ENCODE measurements around the gene LRP11. TPM values are rescaled to one million over a fixed set of nuclear protein-coding genes. Genes with fewer than 3 reads are reported as not detected.

LRP11 gene
- polyA plus RNA-seq, 1 experiment = 26.3 TPM

GRCh38 chr6:149779644-149779963, 84.6 kb downstream of the LRP11 start:
- ChIA-PET CTCF (no interaction called here), POLR2A (no interaction called here)
- DNase-seq (ENCODE audit: low read depth) = no peak
- H3K36me3 ChIP-seq (ENCODE audit: control insufficient read depth, insufficient read depth, low read length) = peaks cover 6% of the 10 kb centered on the region
- no peak overlapping the region for H3K4me3 ChIP-seq (ENCODE audit: low read depth, low read length)
- TF ChIP-seq, protein P1, sequence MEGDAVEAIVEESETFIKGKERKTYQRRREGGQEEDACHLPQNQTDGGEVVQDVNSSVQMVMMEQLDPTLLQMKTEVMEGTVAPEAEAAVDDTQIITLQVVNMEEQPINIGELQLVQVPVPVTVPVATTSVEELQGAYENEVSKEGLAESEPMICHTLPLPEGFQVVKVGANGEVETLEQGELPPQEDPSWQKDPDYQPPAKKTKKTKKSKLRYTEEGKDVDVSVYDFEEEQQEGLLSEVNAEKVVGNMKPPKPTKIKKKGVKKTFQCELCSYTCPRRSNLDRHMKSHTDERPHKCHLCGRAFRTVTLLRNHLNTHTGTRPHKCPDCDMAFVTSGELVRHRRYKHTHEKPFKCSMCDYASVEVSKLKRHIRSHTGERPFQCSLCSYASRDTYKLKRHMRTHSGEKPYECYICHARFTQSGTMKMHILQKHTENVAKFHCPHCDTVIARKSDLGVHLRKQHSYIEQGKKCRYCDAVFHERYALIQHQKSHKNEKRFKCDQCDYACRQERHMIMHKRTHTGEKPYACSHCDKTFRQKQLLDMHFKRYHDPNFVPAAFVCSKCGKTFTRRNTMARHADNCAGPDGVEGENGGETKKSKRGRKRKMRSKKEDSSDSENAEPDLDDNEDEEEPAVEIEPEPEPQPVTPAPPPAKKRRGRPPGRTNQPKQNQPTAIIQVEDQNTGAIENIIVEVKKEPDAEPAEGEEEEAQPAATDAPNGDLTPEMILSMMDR (IDR thresholded peaks at IDR 0.05; ENCODE audit: insufficient read depth, low read depth, low read length) = no peak
- H3K27me3 ChIP-seq (ENCODE audit: control insufficient read depth, insufficient read depth, low read length) = no peaks in the 10 kb centered on the region

- H3K36me3 ChIP-seq (ENCODE audit: control insufficient read depth, insufficient read depth, low read length) = peaks cover 6% of the 10 kb centered on the region
- ChIA-PET CTCF (no interaction called here), POLR2A (no interaction called here)
- no peak for DNase-seq (ENCODE audit: low read depth)
- no peaks in the 10 kb centered on the region for H3K27me3 ChIP-seq (ENCODE audit: control insufficient read depth, insufficient read depth, low read length)
- TF ChIP-seq, protein P1 (IDR thresholded peaks at IDR 0.05; ENCODE audit: insufficient read depth, low read depth, low read length) = no peak
- no peak overlapping the region for H3K4me3 ChIP-seq (ENCODE audit: low read depth, low read length)
Measured at GRCh38 chr6:149777624-149778023, 86.5 kb downstream of the LRP11 start.

- ChIA-PET CTCF (no interaction called here), POLR2A (no interaction called here)
- TF ChIP-seq, protein P1 (IDR thresholded peaks at IDR 0.05; ENCODE audit: insufficient read depth, low read depth, low read length) = no peak
- Histone ChIP-seq H3K27me3 (ENCODE audit: control insufficient read depth, insufficient read depth, low read length) (no peaks in the 10 kb centered on the region), H3K36me3 (ENCODE audit: control insufficient read depth, insufficient read depth, low read length) (peaks cover 3% of the 10 kb centered on the region), H3K4me3 (ENCODE audit: low read depth, low read length) (no peak overlapping the region)
- no peak for DNase-seq (ENCODE audit: low read depth)
Measured at GRCh38 chr6:149771925-149772324, 92.2 kb downstream of the LRP11 start.

DNA sequence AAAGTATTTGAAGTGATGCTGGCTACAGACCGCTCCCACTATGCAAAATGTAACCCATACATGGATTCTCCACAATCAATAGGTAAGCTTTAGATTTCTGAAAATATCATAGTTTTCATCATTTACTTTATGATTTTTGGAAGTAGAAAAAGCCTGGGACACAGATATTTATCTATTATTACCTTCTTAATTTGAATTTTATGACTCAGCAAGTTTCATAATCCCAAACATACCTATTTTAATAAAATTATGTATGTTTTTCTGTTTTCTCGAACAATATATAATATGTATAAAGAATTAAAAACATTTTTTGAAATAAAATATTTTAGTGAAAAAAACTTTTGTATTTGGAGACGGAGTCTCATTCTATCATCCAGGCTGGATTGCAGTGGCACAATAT, 93.0 kb downstream of the LRP11 start:
- H3K4me3 ChIP-seq (ENCODE audit: low read depth, low read length) = no peak overlapping the region
- ChIA-PET POLR2A (no interaction called here), CTCF (no interaction called here)
- H3K27me3 ChIP-seq (ENCODE audit: control insufficient read depth, insufficient read depth, low read length) = no peaks in the 10 kb centered on the region
- peaks cover 3% of the 10 kb centered on the region for H3K36me3 ChIP-seq (ENCODE audit: control insufficient read depth, insufficient read depth, low read length)
- no peak for DNase-seq (ENCODE audit: low read depth)
- TF ChIP-seq, protein P1 (IDR thresholded peaks at IDR 0.05; ENCODE audit: insufficient read depth, low read depth, low read length) = no peak

DNA sequence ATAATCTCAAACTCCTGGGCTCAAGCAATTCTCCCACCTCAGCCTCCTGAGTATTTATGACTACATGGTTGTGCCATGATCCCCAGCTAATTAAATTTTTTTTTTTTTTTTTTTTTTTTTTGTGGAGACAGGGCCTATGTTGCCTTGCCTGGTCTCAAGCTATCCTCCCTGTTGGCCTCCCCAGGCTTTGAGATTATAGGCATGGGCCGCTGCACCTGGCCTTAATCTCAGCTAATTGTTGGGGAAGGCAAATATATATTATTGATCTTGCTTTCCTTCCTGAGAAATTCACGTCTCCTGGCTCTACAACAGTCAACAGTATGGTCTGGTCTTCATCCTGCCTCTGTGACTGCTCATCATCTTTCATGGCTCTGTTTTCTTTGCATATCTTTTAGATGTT, 94.5 kb downstream of the LRP11 start:
- POLR2A ChIA-PET = no interaction called here
- TF ChIP-seq, protein P1 (IDR thresholded peaks at IDR 0.05; ENCODE audit: insufficient read depth, low read depth, low read length) = no peak
- Histone ChIP-seq H3K4me3 (ENCODE audit: low read depth, low read length) (no peak overlapping the region), H3K36me3 (ENCODE audit: control insufficient read depth, insufficient read depth, low read length) (peaks cover 3% of the 10 kb centered on the region), H3K27me3 (ENCODE audit: control insufficient read depth, insufficient read depth, low read length) (no peaks in the 10 kb centered on the region)
- DNase-seq (ENCODE audit: low read depth) = no peak
- CTCF ChIA-PET = interaction anchor here (1.0 kb wide), 1 partner anchor 238 kb away, joined by 3 read pairs; no protein-coding TSS in a partner anchor

Other genes starting within 250 kb of the LRP11 start
- 15.6 and 26.9 TPM in 2 replicates for gene KATNA1, start 215.6 kb downstream of the LRP11 start, polyA plus RNA-seq (2011; rRNA removed)
- 12.4 and 16.7 TPM in 2 replicates for gene LATS1, start 146.3 kb downstream of the LRP11 start, polyA plus RNA-seq (2011; rRNA removed)
- gene NUP43, start 117.8 kb downstream of the LRP11 start, polyA plus RNA-seq (2011; rRNA removed) = 20.1 and 35.4 TPM in 2 replicates
- gene PCMT1, start 114.6 kb downstream of the LRP11 start, polyA plus RNA-seq (2011; rRNA removed) = 63.2 and 106 TPM in 2 replicates
- 0.22 and 0.31 TPM in 2 replicates for gene RAET1E, start 33.8 kb upstream of the LRP11 start, polyA plus RNA-seq (2011; rRNA removed)
- 0.77 and 1.1 TPM in 2 replicates for gene RAET1G, start 58.8 kb upstream of the LRP11 start, polyA plus RNA-seq (2011; rRNA removed)
- 15.1 and 22.8 TPM in 2 replicates for gene ULBP2, start 77.7 kb upstream of the LRP11 start, polyA plus RNA-seq (2011; rRNA removed)
- 2.6 TPM in 2 replicates for gene ULBP1, start 99.6 kb upstream of the LRP11 start, polyA plus RNA-seq (2011; rRNA removed)
- not detected in 2 replicates for gene RAET1L, start 161.2 kb upstream of the LRP11 start, polyA plus RNA-seq (2011; rRNA removed)
- gene ULBP3, start 204.8 kb upstream of the LRP11 start, polyA plus RNA-seq (2011; rRNA removed) = 5.6 and 6.0 TPM in 2 replicates